GM12878 (cell line): ENCODE measurements around the gene SQSTM1. TPM values are rescaled to one million over a fixed set of nuclear protein-coding genes. Genes with fewer than 3 reads are reported as not detected.

Experiments used
- ATAC-seq: fragments of 200-7000 bp; cut with Tn5 transposase; 3 replicates; pipeline ENCODE4 v1.9.1; 2020; ENCODE audit warnings: mild to moderate bottlenecking, moderate library complexity
- BruUV-seq: library from RNA; stranded (reverse); fragments of 400-500 nt; replicated peaks from 2 replicates; lab custom pipeline; 2021; lab: Mats Ljungman, UMichigan
- CTCF ChIA-PET: fragments of 300-600 bp; sonication (Branson Sonifier 250); formaldehyde crosslinking; extraction: SDS; loops from one replicate; lab custom pipeline; 2021; ENCODE audit warnings: inconsistent platforms; lab: Yijun Ruan, JAX
- POLR2A ChIA-PET: fragments of 350-600 bp; formaldehyde crosslinking; extraction: SDS; loops from one replicate; lab custom pipeline; 2021; ENCODE audit warnings: inconsistent platforms; lab: Charles Lee
- RAD21 ChIA-PET: fragments of 300-600 bp; sonication (Branson Sonifier 250); formaldehyde crosslinking; loops from one replicate; lab custom pipeline; 2023; ENCODE audit warnings: antibody characterized with exemption; ENCODE audit not compliant: unreplicated experiment; lab: Charles Lee
- SMC1A ChIA-PET: fragments of 300-600 bp; sonication (Branson Sonifier 250); formaldehyde crosslinking; loops from one replicate; lab custom pipeline; 2023; ENCODE audit not compliant: unreplicated experiment, uncharacterized antibody; lab: Charles Lee
- DNase-seq: peaks from one replicate; pipeline ENCODE4 v3.0.0-alpha.2; 2011; ENCODE audit warnings: low read depth, low spot score
- FAIRE-seq: peaks from 3 replicates; lab custom pipeline; 2011; peaks lifted over from hg19 to GRCh38; lab: Jason Lieb, UNC
- H2AFZ ChIP-seq: 2 replicates; pipeline ENCODE4 v1.6.0; 2011; ENCODE audit warnings: low read depth, low read length, control low read depth; ENCODE audit not compliant: control insufficient read depth
- H3K27ac ChIP-seq: 2 replicates; pipeline ENCODE4 v1.5.1; 2011; ENCODE audit warnings: control low read depth; ENCODE audit not compliant: control insufficient read depth, insufficient read depth
- H3K27me3 ChIP-seq, 2 experiments: replicated peaks in 1 of 2; 2 replicates each; pipeline versions ENCODE4 v1.6.0 to v1.6.1; 2011; ENCODE audit warnings: low read length in 1 of 2; ENCODE audit not compliant: control insufficient read depth in 2 of 2, insufficient read depth in 2 of 2
- H3K36me3 ChIP-seq, 2 experiments: 2 replicates each; pipeline ENCODE4 v1.5.1; 2011; ENCODE audit warnings: low read length in 1 of 2; ENCODE audit not compliant: control insufficient read depth in 2 of 2, insufficient read depth in 2 of 2
- H3K4me1 ChIP-seq: 2 replicates; pipeline ENCODE4 v1.6.1; 2011; ENCODE audit warnings: mild to moderate bottlenecking, low read length, moderate library complexity, mixed read lengths; ENCODE audit not compliant: control insufficient read depth, insufficient read depth
- H3K4me2 ChIP-seq: 2 replicates; pipeline ENCODE4 v1.6.0; 2011; ENCODE audit warnings: control low read depth; ENCODE audit not compliant: control insufficient read depth, insufficient read depth
- H3K4me3 ChIP-seq: fragments of 200-600 bp; sonication (generic); 2 replicates; pipeline ENCODE4 v1.5.1; 2016
- H3K79me2 ChIP-seq: 2 replicates; pipeline ENCODE4 v1.6.0; 2011; ENCODE audit warnings: low read length; ENCODE audit not compliant: control insufficient read depth, insufficient read depth
- H3K9ac ChIP-seq: 2 replicates; pipeline ENCODE4 v1.8.0; 2011; ENCODE audit warnings: low read length, control low read depth, mixed read lengths; ENCODE audit not compliant: control insufficient read depth, insufficient read depth
- H3K9me3 ChIP-seq: replicated peaks from 3 replicates; pipeline ENCODE4 v1.5.1; 2011; ENCODE audit warnings: mild to moderate bottlenecking, low read length; ENCODE audit not compliant: control insufficient read depth, insufficient read depth
- H4K20me1 ChIP-seq: 2 replicates; pipeline ENCODE4 v1.6.0; 2011; ENCODE audit not compliant: control insufficient read depth, insufficient read depth
- BCLAF1 ChIP-seq: fragments of 450-650 bp; IDR thresholded peaks from 2 replicates; pipeline ENCODE4 v1.6.1; 2017; ENCODE audit warnings: antibody characterized with exemption, mild to moderate bottlenecking, moderate library complexity
- CBX5 ChIP-seq: sonication (generic); IDR thresholded peaks from 2 replicates; pipeline ENCODE4 v1.6.1; 2016; ENCODE audit warnings: low read depth, moderate library complexity, mild to moderate bottlenecking, inconsistent platforms
- EP300 ChIP-seq, 2 experiments: fragments of 150-350 bp in 1 of 2; IDR thresholded peaks; 2 replicates each; pipeline ENCODE4 v1.6.1; 2011 to 2012; ENCODE audit warnings: low read depth in 2 of 2, low read length in 2 of 2, borderline replicate concordance in 1 of 2, improper control_type of control experiment in 1 of 2, inconsistent platforms in 1 of 2; ENCODE audit not compliant: control insufficient read depth in 1 of 2
- KAT2A ChIP-seq: conservative IDR thresholded peaks from 2 replicates; pipeline ENCODE4 v1.6.1; 2011; ENCODE audit warnings: low read depth, low read length; ENCODE audit not compliant: control insufficient read depth
- NR2C1 ChIP-seq: fragments of 450-650 bp; IDR thresholded peaks from 2 replicates; pipeline ENCODE4 v1.6.1; 2017; ENCODE audit warnings: antibody characterized with exemption, mild to moderate bottlenecking, moderate library complexity
- POU2F2 ChIP-seq: IDR thresholded peaks from 3 replicates; pipeline ENCODE4 v1.6.1; 2011; ENCODE audit warnings: low read depth, mild to moderate bottlenecking, low read length, borderline replicate concordance
- RELA ChIP-seq: fragments of 450-650 bp; IDR thresholded peaks from 2 replicates; pipeline ENCODE4 v1.8.0; 2014; ENCODE audit warnings: borderline replicate concordance; ENCODE audit not compliant: partially characterized antibody
- REST ChIP-seq: IDR thresholded peaks from 2 replicates; pipeline ENCODE4 v1.6.1; 2012; ENCODE audit warnings: mild to moderate bottlenecking, low read depth, low read length
- ZBED1 ChIP-seq: IDR thresholded peaks from 2 replicates; pipeline ENCODE4 v1.6.1; 2016; ENCODE audit warnings: borderline replicate concordance
- ZBTB33 ChIP-seq: fragments of 450-650 bp; IDR thresholded peaks from 2 replicates; pipeline ENCODE4 v1.6.1; 2017; ENCODE audit warnings: mild to moderate bottlenecking
- ZBTB40 ChIP-seq: fragments of 450-650 bp; IDR thresholded peaks from 2 replicates; pipeline ENCODE4 v1.6.1; 2016; ENCODE audit warnings: mild to moderate bottlenecking, moderate library complexity, borderline replicate concordance
- WGBS: methylation state at CpG from one replicate; pipeline ENCODE4 v1.1.6; 2016; ENCODE audit warnings: low lambda C conversion rate; ENCODE audit not compliant: insufficient replicate concordance, insufficient coverage; ENCODE audit errors: missing lambda C conversion rate; 5-methylcytosine and 5-hydroxymethylcytosine counted together
- in situ Hi-C: fragments of 300-500 bp; cut with MboI; formaldehyde crosslinking; loops from 9 replicates; pipeline ENCODE4 v1.14.3; 2018; ENCODE audit warnings: mixed read lengths
- intact Hi-C: fragments of 100-400 bp; cut with micrococcal nuclease; formaldehyde crosslinking; loops from one replicate; pipeline ENCODE4 v1.14.2; 2022; ENCODE audit not compliant: unreplicated experiment
- polyA plus RNA-seq, 11 experiments: library from polyadenylated mRNA; depleted of rRNA in 4 of 11; unstranded in 6 of 11; stranded (reverse) in 5 of 11; fragments of >200 nt; fragmentation: Nextera tagmentation in 4 of 11; fragmentation: Illumina TruSeq in 1 of 11; extraction: Ambion mirVana in 4 of 11; extraction: Trizol in 1 of 11; gene quantifications; 1 replicate in 1 of 11; 2 replicates in 10 of 11; pipeline versions ENCODE4 v1.2.1 to v1.2.3, GENCODE V29; 2011 to 2016; ENCODE audit warnings: inconsistent platforms in 2 of 11, missing spikeins in 2 of 11, low read depth in 1 of 11
- total RNA-seq, 4 experiments: library from RNA; depleted of rRNA in 3 of 4; stranded (reverse); fragments of >200 nt in 3 of 4; fragmentation: Illumina TruSeq in 1 of 4; extraction: Trizol in 1 of 4; gene quantifications; 2 replicates each; pipeline versions ENCODE4 v1.2.1 to v1.2.3, GENCODE V29; 2013 to 2021

SQSTM1 gene
- total and polyA plus RNA-seq, 10 of the 15 experiments (the other 5 are each of a cell fraction or from before 2014, with no cell fraction given): 6.3 to 138 (median 62.1) TPM

GRCh38 chr5:179883163-179883562 lies 62.5 kb downstream of the SQSTM1 start:
- no peaks in the 10 kb centered on the region for H3K4me1 ChIP-seq
- DNase-seq (no peak), ATAC-seq (no peak), FAIRE-seq (no peak)
- H3K79me2 ChIP-seq: no peaks in the 10 kb centered on the region
- ChIA-PET POLR2A (interaction anchor here (0.6 kb wide), 1 partner anchor 218 kb away, joined by 5 read pairs; no protein-coding TSS in a partner anchor), CTCF (no interaction called here), SMC1A (interaction anchor here (1.3 kb wide), 1 partner anchor 12 kb away, joined by 3 read pairs; no protein-coding TSS in a partner anchor), RAD21 (no interaction called here)
- H2AFZ ChIP-seq: no peak overlapping the region
- H4K20me1 ChIP-seq: no peaks in the 10 kb centered on the region
- no peaks in the 10 kb centered on the region for H3K27me3 ChIP-seq
- no TSS peak for BruUV-seq
- peaks cover 16% of the 10 kb centered on the region for H3K9me3 ChIP-seq
- peaks cover 14 to 18% of the 10 kb centered on the region in 2 experiments for H3K36me3 ChIP-seq
- in situ Hi-C loops: no loop called here
- no peak overlapping the region for H3K9ac ChIP-seq
- no peak overlapping the region for H3K27ac ChIP-seq
- H3K4me2 ChIP-seq: no peak overlapping the region
- intact Hi-C loops: no loop called here
- H3K4me3 ChIP-seq: no peak overlapping the region
- WGBS: 97% methylated on average over 3 of the region's 3 CpGs
- no peak for TF ChIP-seq REST
- TF ChIP-seq ZBTB40: no peak
- TF ChIP-seq NR2C1: no peak
- TF ChIP-seq KAT2A: no peak
- no peak for TF ChIP-seq POU2F2
- no peak for TF ChIP-seq ZBTB33
- no peak for TF ChIP-seq BCLAF1
- TF ChIP-seq ZBED1: no peak
- TF ChIP-seq EP300 (IDR thresholded peaks at IDR 0.05; ENCODE audit: borderline replicate concordance in 1 of 2, control insufficient read depth in 1 of 2, low read depth in 2 of 2, low read length in 2 of 2): no peak
- TF ChIP-seq CBX5: no peak
- TF ChIP-seq RELA: no peak
